ENCODE data around the gene KDM2A. TPM values are rescaled to one million over a fixed set of nuclear protein-coding genes. Genes with fewer than 3 reads are reported as not detected.

KDM2A gene
- total RNA-seq, 4 donors from 2014 or later = 52.2 to 104 (median 75.7) TPM

- no peak for TF ChIP-seq CTCF (IDR thresholded peaks at IDR 0.05; ENCODE audit: low read depth)
These were observed 42.1 kb downstream of the KDM2A start for GRCh38 chr11:67160872-67161783.

- TF ChIP-seq CTCF (IDR thresholded peaks at IDR 0.05; ENCODE audit: low read depth) = no peak
These were observed 43.9 kb downstream of the KDM2A start for GRCh38 chr11:67163006-67163405.

- TF ChIP-seq CTCF (IDR thresholded peaks at IDR 0.05; ENCODE audit: low read depth) = no peak
These were observed 46.6 kb downstream of the KDM2A start for GRCh38 chr11:67165623-67166022.

GRCh38 chr11:67167091-67167490, 48.0 kb downstream of the KDM2A start:
- no peak for TF ChIP-seq CTCF (IDR thresholded peaks at IDR 0.05; ENCODE audit: low read depth)

GRCh38 chr11:67167719-67168118, 48.7 kb downstream of the KDM2A start:
- TF ChIP-seq CTCF (IDR thresholded peaks at IDR 0.05; ENCODE audit: low read depth) = no peak

GRCh38 chr11:67174311-67174710, 55.2 kb downstream of the KDM2A start:
- TF ChIP-seq CTCF (IDR thresholded peaks at IDR 0.05; ENCODE audit: low read depth) = no peak

GRCh38 chr11:67177399-67178281, 58.6 kb downstream of the KDM2A start:
- TF ChIP-seq CTCF (IDR thresholded peaks at IDR 0.05; ENCODE audit: low read depth) = no peak

All from subcutaneous adipose tissue (tissue), 4 donors.